ENCODE data around the gene EFL1.

DNA sequence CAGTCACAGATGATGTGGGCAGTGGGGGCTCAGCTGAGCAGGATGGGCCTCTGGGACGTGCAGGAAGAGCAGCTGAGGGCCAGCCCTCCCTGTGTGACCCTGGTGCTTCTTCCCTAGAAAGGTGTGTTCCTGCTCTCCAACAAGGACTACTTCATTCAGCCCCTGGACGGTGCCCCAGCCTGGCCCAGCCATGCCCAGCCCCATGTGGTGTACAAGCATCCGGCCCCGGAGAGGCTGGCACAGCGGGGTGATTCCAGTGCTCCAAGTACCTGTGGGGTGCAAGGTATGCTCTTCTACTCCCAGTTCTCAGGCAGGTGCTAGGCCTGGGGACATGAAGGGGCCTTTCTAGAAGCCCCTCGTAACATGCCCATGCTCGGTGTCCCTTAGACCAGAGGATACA, 38.3 kb upstream of the EFL1 start:
- TF ChIP-seq, protein P1, sequence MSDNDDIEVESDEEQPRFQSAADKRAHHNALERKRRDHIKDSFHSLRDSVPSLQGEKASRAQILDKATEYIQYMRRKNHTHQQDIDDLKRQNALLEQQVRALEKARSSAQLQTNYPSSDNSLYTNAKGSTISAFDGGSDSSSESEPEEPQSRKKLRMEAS (IDR thresholded peaks at IDR 0.05; ENCODE audit: low read depth), result no peak
- TF ChIP-seq GABPA (IDR thresholded peaks at IDR 0.05; ENCODE audit: low read depth) (no peak), CTCF (IDR thresholded peaks at IDR 0.05) (no peak), SMC3 (IDR thresholded peaks at IDR 0.05; ENCODE audit: low read depth, low read length) (no peak)
- TF ChIP-seq, protein P2, sequence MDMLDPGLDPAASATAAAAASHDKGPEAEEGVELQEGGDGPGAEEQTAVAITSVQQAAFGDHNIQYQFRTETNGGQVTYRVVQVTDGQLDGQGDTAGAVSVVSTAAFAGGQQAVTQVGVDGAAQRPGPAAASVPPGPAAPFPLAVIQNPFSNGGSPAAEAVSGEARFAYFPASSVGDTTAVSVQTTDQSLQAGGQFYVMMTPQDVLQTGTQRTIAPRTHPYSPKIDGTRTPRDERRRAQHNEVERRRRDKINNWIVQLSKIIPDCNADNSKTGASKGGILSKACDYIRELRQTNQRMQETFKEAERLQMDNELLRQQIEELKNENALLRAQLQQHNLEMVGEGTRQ (IDR thresholded peaks at IDR 0.05; ENCODE audit: borderline replicate concordance, low read depth, low read length), result no peak
